ENCODE data around the gene METTL13. TPM values are rescaled to one million over a fixed set of nuclear protein-coding genes. Genes with fewer than 3 reads are reported as not detected.

METTL13 gene
- total RNA-seq, 1 donor from 2014 or later, result 25.1 TPM

- Mint-ChIP-seq H3K9me3 (ENCODE audit: unreplicated experiment) (no peaks in the 10 kb centered on the region), H3K36me3 (ENCODE audit: low read depth, unreplicated experiment) (peaks cover 23% of the 10 kb centered on the region), H3K27me3 (ENCODE audit: low read depth, unreplicated experiment) (no peaks in the 10 kb centered on the region), H3K4me3 (ENCODE audit: unreplicated experiment) (peak overlapping the region; percentile 16), H3K27ac (ENCODE audit: unreplicated experiment) (peak overlapping the region; percentile 92), H3K4me1 (ENCODE audit: low read depth, unreplicated experiment) (peaks cover 18% of the 10 kb centered on the region)
- H3K27me3 ChIP-seq (ENCODE audit: insufficient read depth, low read length), result no peaks in the 10 kb centered on the region
- H3K36me3 ChIP-seq (ENCODE audit: insufficient read depth, low read length), result peaks cover 47% of the 10 kb centered on the region
- H3K79me2 ChIP-seq (ENCODE audit: insufficient read depth, low read length), result peaks cover 24% of the 10 kb centered on the region
- DNase-seq (ENCODE audit: low read depth) (no peak), FAIRE-seq (no peak)
- peak overlapping the region; percentile 15 for H3K9ac ChIP-seq (ENCODE audit: low read length)
- TF ChIP-seq, protein P1, sequence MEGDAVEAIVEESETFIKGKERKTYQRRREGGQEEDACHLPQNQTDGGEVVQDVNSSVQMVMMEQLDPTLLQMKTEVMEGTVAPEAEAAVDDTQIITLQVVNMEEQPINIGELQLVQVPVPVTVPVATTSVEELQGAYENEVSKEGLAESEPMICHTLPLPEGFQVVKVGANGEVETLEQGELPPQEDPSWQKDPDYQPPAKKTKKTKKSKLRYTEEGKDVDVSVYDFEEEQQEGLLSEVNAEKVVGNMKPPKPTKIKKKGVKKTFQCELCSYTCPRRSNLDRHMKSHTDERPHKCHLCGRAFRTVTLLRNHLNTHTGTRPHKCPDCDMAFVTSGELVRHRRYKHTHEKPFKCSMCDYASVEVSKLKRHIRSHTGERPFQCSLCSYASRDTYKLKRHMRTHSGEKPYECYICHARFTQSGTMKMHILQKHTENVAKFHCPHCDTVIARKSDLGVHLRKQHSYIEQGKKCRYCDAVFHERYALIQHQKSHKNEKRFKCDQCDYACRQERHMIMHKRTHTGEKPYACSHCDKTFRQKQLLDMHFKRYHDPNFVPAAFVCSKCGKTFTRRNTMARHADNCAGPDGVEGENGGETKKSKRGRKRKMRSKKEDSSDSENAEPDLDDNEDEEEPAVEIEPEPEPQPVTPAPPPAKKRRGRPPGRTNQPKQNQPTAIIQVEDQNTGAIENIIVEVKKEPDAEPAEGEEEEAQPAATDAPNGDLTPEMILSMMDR (IDR thresholded peaks at IDR 0.05; ENCODE audit: insufficient read depth, low read depth, low read length), result no peak
- no peak for TF ChIP-seq EZH2 (IDR thresholded peaks at IDR 0.05; ENCODE audit: insufficient read depth, low read length)
- H3K4me1 ChIP-seq (ENCODE audit: insufficient read depth, low read length), result peaks cover 19% of the 10 kb centered on the region
- no peaks in the 10 kb centered on the region for H3K9me3 ChIP-seq (ENCODE audit: insufficient read depth, low read depth, low read length)
- no peaks in the 10 kb centered on the region for H4K20me1 ChIP-seq (ENCODE audit: insufficient read depth, low read length)
- H3K4me2 ChIP-seq (ENCODE audit: low read length), result peak overlapping the region; percentile 67
- peak overlapping the region; percentile 62 for H3K27ac ChIP-seq (ENCODE audit: low read depth, low read length)
- no peak overlapping the region for H2AFZ ChIP-seq (ENCODE audit: low read depth, low read length)
- H3K4me3 ChIP-seq (ENCODE audit: insufficient read depth, low read depth, low read length), result no peak overlapping the region
These were observed 12.2 kb downstream of the METTL13 start for GRCh38 chr1:171793636-171794035.

GRCh38 chr1:171794085-171794484 lies 12.6 kb downstream of the METTL13 start:
- Mint-ChIP-seq H3K4me3 (ENCODE audit: unreplicated experiment) (peak overlapping the region; percentile 21), H3K4me1 (ENCODE audit: low read depth, unreplicated experiment) (peaks cover 18% of the 10 kb centered on the region), H3K9me3 (ENCODE audit: unreplicated experiment) (no peaks in the 10 kb centered on the region), H3K27me3 (ENCODE audit: low read depth, unreplicated experiment) (no peaks in the 10 kb centered on the region), H3K27ac (ENCODE audit: unreplicated experiment) (peak overlapping the region; percentile 92), H3K36me3 (ENCODE audit: low read depth, unreplicated experiment) (peaks cover 23% of the 10 kb centered on the region)
- H3K27me3 ChIP-seq (ENCODE audit: insufficient read depth, low read length), result no peaks in the 10 kb centered on the region
- FAIRE-seq, result peak; percentile 60
- peak overlapping the region; percentile 6 for H3K4me3 ChIP-seq (ENCODE audit: insufficient read depth, low read depth, low read length)
- no peak overlapping the region for H2AFZ ChIP-seq (ENCODE audit: low read depth, low read length)
- no peaks in the 10 kb centered on the region for H3K9me3 ChIP-seq (ENCODE audit: insufficient read depth, low read depth, low read length)
- H3K4me1 ChIP-seq (ENCODE audit: insufficient read depth, low read length), result peaks cover 16% of the 10 kb centered on the region
- H3K9ac ChIP-seq (ENCODE audit: low read length), result peak overlapping the region; percentile 16
- DNase-seq (ENCODE audit: low read depth), result peak; percentile 62
- no peak for TF ChIP-seq EZH2 (IDR thresholded peaks at IDR 0.05; ENCODE audit: insufficient read depth, low read length)
- TF ChIP-seq, protein P1 (IDR thresholded peaks at IDR 0.05; ENCODE audit: insufficient read depth, low read depth, low read length), result no peak
- H3K36me3 ChIP-seq (ENCODE audit: insufficient read depth, low read length), result peaks cover 47% of the 10 kb centered on the region
- no peaks in the 10 kb centered on the region for H4K20me1 ChIP-seq (ENCODE audit: insufficient read depth, low read length)
- peak overlapping the region; percentile 62 for H3K27ac ChIP-seq (ENCODE audit: low read depth, low read length)
- peaks cover 23% of the 10 kb centered on the region for H3K79me2 ChIP-seq (ENCODE audit: insufficient read depth, low read length)
- H3K4me2 ChIP-seq (ENCODE audit: low read length), result peak overlapping the region; percentile 67

DNA sequence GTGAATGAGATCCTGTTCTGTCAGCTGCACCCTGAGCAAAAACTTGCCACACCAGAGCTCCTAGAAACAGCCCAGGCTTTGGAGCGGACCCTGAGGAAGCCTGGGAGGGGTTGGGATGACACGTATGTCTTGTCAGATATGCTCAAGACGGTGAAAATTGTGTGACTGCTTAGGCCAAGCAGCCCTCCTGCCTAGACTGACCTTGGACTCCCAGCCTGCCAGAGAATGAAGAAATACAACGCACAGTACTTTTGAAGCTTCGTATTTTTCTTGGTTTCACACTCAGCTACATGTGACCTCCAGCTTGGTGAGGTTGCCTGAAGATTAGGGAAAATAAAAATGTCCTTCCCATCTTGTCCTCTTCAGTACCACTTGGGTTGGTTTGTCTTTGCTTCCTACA lies 15.1 kb downstream of the METTL13 start:
- H3K9me3 ChIP-seq (ENCODE audit: insufficient read depth, low read depth, low read length), result no peaks in the 10 kb centered on the region
- FAIRE-seq, result no peak
- Mint-ChIP-seq H3K4me3 (ENCODE audit: unreplicated experiment) (no peak overlapping the region), H3K27me3 (ENCODE audit: low read depth, unreplicated experiment) (no peaks in the 10 kb centered on the region), H3K9me3 (ENCODE audit: unreplicated experiment) (no peaks in the 10 kb centered on the region), H3K27ac (ENCODE audit: unreplicated experiment) (no peak overlapping the region), H3K36me3 (ENCODE audit: low read depth, unreplicated experiment) (peaks cover 15% of the 10 kb centered on the region), H3K4me1 (ENCODE audit: low read depth, unreplicated experiment) (peaks cover 18% of the 10 kb centered on the region)
- no peak overlapping the region for H3K9ac ChIP-seq (ENCODE audit: low read length)
- no peak overlapping the region for H2AFZ ChIP-seq (ENCODE audit: low read depth, low read length)
- H3K4me2 ChIP-seq (ENCODE audit: low read length), result no peak overlapping the region
- peaks cover 9% of the 10 kb centered on the region for H3K79me2 ChIP-seq (ENCODE audit: insufficient read depth, low read length)
- no peaks in the 10 kb centered on the region for H4K20me1 ChIP-seq (ENCODE audit: insufficient read depth, low read length)
- H3K27ac ChIP-seq (ENCODE audit: low read depth, low read length), result no peak overlapping the region
- H3K4me1 ChIP-seq (ENCODE audit: insufficient read depth, low read length), result peaks cover 15% of the 10 kb centered on the region
- peaks cover 34% of the 10 kb centered on the region for H3K36me3 ChIP-seq (ENCODE audit: insufficient read depth, low read length)
- no peaks in the 10 kb centered on the region for H3K27me3 ChIP-seq (ENCODE audit: insufficient read depth, low read length)
- TF ChIP-seq EZH2 (IDR thresholded peaks at IDR 0.05; ENCODE audit: insufficient read depth, low read length), result no peak
- TF ChIP-seq, protein P1 (IDR thresholded peaks at IDR 0.05; ENCODE audit: insufficient read depth, low read depth, low read length), result no peak
- DNase-seq (ENCODE audit: low read depth), result no peak
- no peak overlapping the region for H3K4me3 ChIP-seq (ENCODE audit: insufficient read depth, low read depth, low read length)

Measured in astrocyte (in vitro differentiated cells and primary cell).